H9 (cell line): ENCODE results near the gene KCNMA1. TPM values are rescaled to one million over a fixed set of nuclear protein-coding genes. Genes with fewer than 3 reads are reported as not detected.

Source experiments
- DNase-seq: peaks from one replicate; pipeline ENCODE4 v3.0.0-alpha.2; 2017
- H2AFZ ChIP-seq: one replicate; pipeline ENCODE4 v1.6.1; 2013; ENCODE audit warnings: mild to moderate bottlenecking, low read length, control low read depth, moderate library complexity
- H2AK5ac ChIP-seq: 2 replicates; pipeline ENCODE4 v1.6.1; 2013; ENCODE audit warnings: low read length, control low read depth, mixed read lengths; ENCODE audit not compliant: insufficient read length
- H2BK120ac ChIP-seq: one replicate; pipeline ENCODE4 v1.6.1; 2013; ENCODE audit warnings: low read depth, mild to moderate bottlenecking, low read length, control low read depth, inconsistent platforms; ENCODE audit not compliant: poor library complexity, severe bottlenecking
- H2BK12ac ChIP-seq: 2 replicates; pipeline ENCODE4 v1.6.1; 2013; ENCODE audit warnings: low read length, control low read depth, mixed read lengths, low read depth; ENCODE audit not compliant: insufficient read length
- H2BK15ac ChIP-seq: 2 replicates; pipeline ENCODE4 v1.6.1; 2013; ENCODE audit warnings: low read depth, low read length, control low read depth
- H2BK20ac ChIP-seq: one replicate; pipeline ENCODE4 v1.6.1; 2013; ENCODE audit warnings: low read depth, mild to moderate bottlenecking, low read length, control low read depth, inconsistent platforms; ENCODE audit not compliant: poor library complexity, severe bottlenecking
- H2BK5ac ChIP-seq: 2 replicates; pipeline ENCODE4 v1.6.1; 2013; ENCODE audit warnings: low read length, control low read depth, mixed read lengths; ENCODE audit not compliant: insufficient read length
- H3K14ac ChIP-seq: 2 replicates; pipeline ENCODE4 v1.6.1; 2013; ENCODE audit warnings: low read length, control low read depth; ENCODE audit not compliant: insufficient read depth
- H3K18ac ChIP-seq: 2 replicates; pipeline ENCODE4 v1.6.1; 2013; ENCODE audit warnings: low read depth, mild to moderate bottlenecking, mixed read lengths, low read length, control low read depth; ENCODE audit not compliant: insufficient read length
- H3K23ac ChIP-seq: 2 replicates; pipeline ENCODE4 v1.6.1; 2013; ENCODE audit warnings: low read length, control low read depth, mixed read lengths, low read depth; ENCODE audit not compliant: insufficient read length
- H3K23me2 ChIP-seq: 2 replicates; pipeline ENCODE4 v1.6.1; 2013; ENCODE audit warnings: low read depth, mild to moderate bottlenecking, mixed read lengths, low read length, control low read depth; ENCODE audit not compliant: insufficient read length, poor library complexity, severe bottlenecking
- H3K27ac ChIP-seq: 2 replicates; pipeline ENCODE4 v1.5.1; 2013; ENCODE audit warnings: low read length, control low read depth, mixed read lengths, low read depth; ENCODE audit not compliant: insufficient read length
- H3K27me3 ChIP-seq: 2 replicates; pipeline ENCODE4 v1.6.1; 2013; ENCODE audit warnings: low read length, control low read depth, inconsistent platforms; ENCODE audit not compliant: insufficient read depth
- H3K4ac ChIP-seq: 2 replicates; pipeline ENCODE4 v1.6.1; 2013; ENCODE audit warnings: low read depth, mild to moderate bottlenecking, control low read depth, inconsistent platforms, low read length, moderate library complexity
- H3K4me1 ChIP-seq: 2 replicates; pipeline ENCODE4 v1.6.1; 2013; ENCODE audit warnings: low read length, control low read depth, inconsistent platforms; ENCODE audit not compliant: insufficient read depth
- H3K4me2 ChIP-seq: 2 replicates; pipeline ENCODE4 v1.6.1; 2013; ENCODE audit warnings: low read length, control low read depth, mixed read lengths; ENCODE audit not compliant: insufficient read length, insufficient read depth
- H3K56ac ChIP-seq: 2 replicates; pipeline ENCODE4 v1.6.1; 2013; ENCODE audit warnings: low read depth, mild to moderate bottlenecking, mixed read lengths, low read length, control low read depth; ENCODE audit not compliant: insufficient read length
- H3K79me1 ChIP-seq: 2 replicates; pipeline ENCODE4 v1.6.1; 2013; ENCODE audit warnings: low read depth, mild to moderate bottlenecking, moderate library complexity, low read length, control low read depth, inconsistent platforms; ENCODE audit not compliant: insufficient read depth, poor library complexity, severe bottlenecking
- H3K79me2 ChIP-seq: 2 replicates; pipeline ENCODE4 v1.6.1; 2013; ENCODE audit warnings: low read length, control low read depth, inconsistent platforms; ENCODE audit not compliant: insufficient read depth
- H3K9ac ChIP-seq: 2 replicates; pipeline ENCODE4 v1.6.1; 2013; ENCODE audit warnings: low read length, control low read depth, mixed read lengths; ENCODE audit not compliant: insufficient read length; ENCODE audit errors: extremely low read depth
- H3K9me3 ChIP-seq: one replicate; pipeline ENCODE4 v1.6.1; 2013; ENCODE audit warnings: low read depth, low read length, inconsistent platforms; ENCODE audit not compliant: control insufficient read depth
- H3T11ph ChIP-seq: one replicate; pipeline ENCODE4 v1.6.1; 2013; ENCODE audit warnings: mild to moderate bottlenecking, low read length, control low read depth, inconsistent platforms
- H4K20me1 ChIP-seq: one replicate; pipeline ENCODE4 v1.6.1; 2013; ENCODE audit not compliant: control insufficient read depth, insufficient read length, insufficient read depth
- H4K5ac ChIP-seq: 2 replicates; pipeline ENCODE4 v1.6.1; 2013; ENCODE audit warnings: low read depth, mild to moderate bottlenecking, mixed read lengths, low read length, control low read depth; ENCODE audit not compliant: insufficient read length
- H4K8ac ChIP-seq: replicated peaks from 2 replicates; pipeline ENCODE4 v1.6.1; 2013; ENCODE audit warnings: low read length, control low read depth, mixed read lengths, low read depth; ENCODE audit not compliant: insufficient read length
- H4K91ac ChIP-seq: 2 replicates; pipeline ENCODE4 v1.6.1; 2013; ENCODE audit warnings: low read depth, mild to moderate bottlenecking, moderate library complexity, mixed read lengths, low read length, control low read depth; ENCODE audit not compliant: insufficient read length
- H3K27ac Mint-ChIP-seq, 3 experiments: 2 replicates in 2 of 3; 3 replicates in 1 of 3; pipeline ENCODE4 v1.8.0; 2020 to 2021; ENCODE audit warnings: mixed read lengths in 3 of 3, mild to moderate bottlenecking in 1 of 3, moderate library complexity in 1 of 3
- H3K27me3 Mint-ChIP-seq: 2 replicates; pipeline ENCODE4 v1.8.0; 2021; ENCODE audit warnings: low read depth, mild to moderate bottlenecking, moderate library complexity, mixed read lengths
- H3K36me3 Mint-ChIP-seq, 3 experiments: 2 replicates in 2 of 3; 3 replicates in 1 of 3; pipeline ENCODE4 v1.8.0; 2020 to 2021; ENCODE audit warnings: low read depth in 3 of 3, mixed read lengths in 3 of 3; ENCODE audit not compliant: insufficient read depth in 1 of 3
- H3K4me1 Mint-ChIP-seq, 2 experiments: 2 replicates each; pipeline ENCODE4 v1.8.0; 2020; ENCODE audit warnings: mixed read lengths in 2 of 2
- H3K4me3 Mint-ChIP-seq, 2 experiments: 2 replicates in 1 of 2; 3 replicates in 1 of 2; pipeline ENCODE4 v1.8.0; 2020 to 2021; ENCODE audit warnings: mild to moderate bottlenecking in 2 of 2, mixed read lengths in 2 of 2, moderate library complexity in 1 of 2
- H3K9me3 Mint-ChIP-seq, 2 experiments: 2 replicates in 1 of 2; 3 replicates in 1 of 2; pipeline ENCODE4 v1.8.0; 2020; ENCODE audit warnings: mild to moderate bottlenecking in 2 of 2, mixed read lengths in 2 of 2, moderate library complexity in 1 of 2
- CTCF ChIP-seq: fragments of 200-600 bp; sonication (generic); conservative IDR thresholded peaks from 3 replicates; pipeline ENCODE4 v1.8.0; 2021; ENCODE audit warnings: antibody characterized with exemption, mild to moderate bottlenecking
- WGBS: extraction: QIAGEN DNeasy Blood & Tissue Kit; methylation state at CpG from one replicate; pipeline ENCODE4 v1.1.7; 2013; ENCODE audit warnings: missing lambda C conversion rate, low lambda C conversion rate, mixed read lengths; ENCODE audit not compliant: insufficient read length; ENCODE audit errors: extremely low coverage; 5-methylcytosine and 5-hydroxymethylcytosine counted together
- total RNA-seq: library from RNA; stranded (reverse); gene quantifications from 2 replicates; pipeline ENCODE4 v1.2.1, GENCODE V29; 2021

The KCNMA1 gene
- total RNA-seq, 1 experiment from 2014 or later = 2.0 TPM

- Histone ChIP-seq H3K4me1 (no peaks in the 10 kb centered on the region), H2AK5ac (no peak overlapping the region), H3T11ph (no peak overlapping the region), H4K5ac (no peak overlapping the region), H3K9me3 (no peaks in the 10 kb centered on the region), H4K91ac (no peak overlapping the region), H2AFZ (no peak overlapping the region), H3K23me2 (no peaks in the 10 kb centered on the region), H3K4ac (no peak overlapping the region), H3K23ac (no peak overlapping the region), H2BK120ac (no peak overlapping the region), H3K27me3 (no peaks in the 10 kb centered on the region), H3K14ac (no peak overlapping the region), H3K9ac (no peak overlapping the region), H4K20me1 (no peaks in the 10 kb centered on the region), H3K18ac (no peak overlapping the region), H3K27ac (no peak overlapping the region), H3K4me2 (no peak overlapping the region), H3K79me1 (no peaks in the 10 kb centered on the region), H2BK20ac (no peak overlapping the region), H3K79me2 (no peaks in the 10 kb centered on the region), H2BK5ac (no peak overlapping the region), H2BK15ac (no peak overlapping the region), H4K8ac (no peak overlapping the region), H2BK12ac (no peak overlapping the region), H3K56ac (no peak overlapping the region)
- no peak for TF ChIP-seq CTCF
- H3K27me3 Mint-ChIP-seq = no peaks in the 10 kb centered on the region; the same call in 1 of the 2 replicates
- H3K36me3 Mint-ChIP-seq = no peaks in the 10 kb centered on the region
- WGBS = no CpG with 5 or more reads among the region's 5 CpGs
- peaks cover 0 to 2% of the 10 kb centered on the region in 2 experiments; a peak in 1 of 4 replicates for H3K4me1 Mint-ChIP-seq
- peak overlapping the region in 2 of 3 experiments; percentile 25 to 74; a peak in 3 of 7 replicates for H3K27ac Mint-ChIP-seq
- no peaks in the 10 kb centered on the region for H3K9me3 Mint-ChIP-seq
- no peak for DNase-seq
- H3K4me3 Mint-ChIP-seq = no peak overlapping the region
Observed at GRCh38 chr10:77358656-77359055, 279.0 kb downstream of the KCNMA1 start.
